A673 (cell line): ENCODE data around the gene STPG3. TPM values are rescaled to one million over a fixed set of nuclear protein-coding genes. Genes with fewer than 3 reads are reported as not detected.
"Not testable (repeated sequence)": the region's sequence is repeated elsewhere in the genome, so short reads cannot be mapped to it uniquely, and the experiment has no call there.

Source experiments
- BruUV-seq: library from RNA; stranded (reverse); fragments of 400-500 nt; replicated peaks from 2 replicates; lab custom pipeline; 2021; lab: Mats Ljungman, UMichigan
- CTCF ChIA-PET: fragments of 300-600 bp; sonication (Branson Sonifier 250); formaldehyde crosslinking; loops from one replicate; lab custom pipeline; 2022; ENCODE audit warnings: antibody characterized with exemption; lab: Charles Lee
- POLR2A ChIA-PET: fragments of 300-600 bp; sonication (Branson Sonifier 250); formaldehyde crosslinking; loops from one replicate; lab custom pipeline; 2022; ENCODE audit warnings: antibody characterized with exemption; ENCODE audit not compliant: low non-redundant PET; lab: Charles Lee
- DNase-seq: peaks from one replicate; pipeline ENCODE4 v3.0.0-alpha.2; 2015; ENCODE audit warnings: low spot score
- H3K27ac ChIP-seq: fragments of 200-600 bp; sonication (generic); 2 replicates; pipeline ENCODE4 v1.5.1; 2016; ENCODE audit warnings: mixed run types, low read depth, mild to moderate bottlenecking, mixed read lengths, antibody characterized with exemption, low read length; ENCODE audit not compliant: poor library complexity, severe bottlenecking
- H3K27me3 ChIP-seq: fragments of 200-600 bp; sonication (generic); replicated peaks from 2 replicates; pipeline ENCODE4 v1.6.1; 2017; ENCODE audit warnings: mixed run types, low read depth, mild to moderate bottlenecking, mixed read lengths, antibody characterized with exemption, low read length; ENCODE audit not compliant: insufficient read depth, poor library complexity
- H3K36me3 ChIP-seq: fragments of 200-600 bp; sonication (generic); 2 replicates; pipeline ENCODE4 v1.6.1; 2016; ENCODE audit warnings: mixed run types, mild to moderate bottlenecking, mixed read lengths, antibody characterized with exemption, low read length; ENCODE audit not compliant: insufficient read depth, poor library complexity, severe bottlenecking
- H3K4me1 ChIP-seq: fragments of 200-600 bp; sonication (generic); 2 replicates; pipeline ENCODE4 v1.6.1; 2017; ENCODE audit warnings: mixed run types, mild to moderate bottlenecking, mixed read lengths, antibody characterized with exemption, low read length; ENCODE audit not compliant: insufficient read depth, poor library complexity, severe bottlenecking
- H3K4me3 ChIP-seq: fragments of 200-600 bp; sonication (generic); 2 replicates; pipeline ENCODE4 v1.5.1; 2016; ENCODE audit warnings: low read depth, mixed run types, mild to moderate bottlenecking, mixed read lengths, low read length; ENCODE audit not compliant: poor library complexity, severe bottlenecking
- H3K9me3 ChIP-seq: fragments of 200-600 bp; sonication (generic); 2 replicates; pipeline ENCODE4 v1.6.1; 2016; ENCODE audit warnings: mixed run types, low read depth, mild to moderate bottlenecking, mixed read lengths, antibody characterized with exemption, low read length; ENCODE audit not compliant: poor library complexity, severe bottlenecking
- CTCF ChIP-seq: fragments of 300-800, 200-600 bp; sonication (generic); conservative IDR thresholded peaks from 2 replicates; pipeline ENCODE4 v1.5.1; 2017; ENCODE audit warnings: low read depth, mild to moderate bottlenecking, antibody characterized with exemption, low read length, moderate library complexity, mixed read lengths
- EZH2 ChIP-seq: fragments of 200-600 bp; sonication (generic); IDR thresholded peaks from 2 replicates; pipeline ENCODE4 v1.6.1; 2017; ENCODE audit warnings: borderline replicate concordance, low read depth, mild to moderate bottlenecking, mixed read lengths, antibody characterized with exemption, low read length; ENCODE audit not compliant: poor library complexity, severe bottlenecking
- intact Hi-C: fragments of 100-400 bp; cut with micrococcal nuclease; formaldehyde crosslinking; loops from one replicate; pipeline ENCODE4 v1.10.0; 2022; ENCODE audit not compliant: unreplicated experiment
- total RNA-seq: library from RNA; stranded (reverse); gene quantifications from 2 replicates; pipeline ENCODE4 v1.2.3, GENCODE V29; 2021

STPG3 gene
- total RNA-seq, 1 experiment from 2014 or later, result not detected

- no TSS peak for BruUV-seq
- no peak for TF ChIP-seq CTCF
- no peak for TF ChIP-seq EZH2
- DNase-seq, result no peak
- ChIA-PET CTCF (no interaction called here), POLR2A (no interaction called here)
- Histone ChIP-seq H3K27ac (peak overlapping the region; percentile 79), H3K27me3 (no peaks in the 10 kb centered on the region), H3K4me1 (peaks cover 15% of the 10 kb centered on the region), H3K4me3 (peak overlapping the region; percentile 88), H3K36me3 (peaks cover 16% of the 10 kb centered on the region), H3K9me3 (no peaks in the 10 kb centered on the region)
- intact Hi-C loops, result no loop called here
Observed at GRCh38 chr9:137256362-137256761, 5.3 kb downstream of the STPG3 start.

GRCh38 chr9:137256856-137257255, 5.8 kb downstream of the STPG3 start:
- Histone ChIP-seq H3K36me3 (peaks cover 16% of the 10 kb centered on the region), H3K9me3 (no peaks in the 10 kb centered on the region), H3K4me1 (peaks cover 15% of the 10 kb centered on the region), H3K27me3 (no peaks in the 10 kb centered on the region), H3K27ac (no peak overlapping the region), H3K4me3 (peak overlapping the region; percentile 88)
- POLR2A ChIA-PET, result no interaction called here
- CTCF ChIA-PET, result no interaction called here
- DNase-seq, result no peak
- no TSS peak for BruUV-seq
- intact Hi-C loops, result no loop called here
- TF ChIP-seq EZH2 (no peak), CTCF (no peak)

GRCh38 chr9:137262173-137262908, 11.3 kb downstream of the STPG3 start:
- H3K4me1 ChIP-seq, H3K27me3 ChIP-seq, H3K9me3 ChIP-seq, BruUV-seq, intact Hi-C loops, POLR2A ChIA-PET, H3K27ac ChIP-seq, H3K4me3 ChIP-seq: not testable (repeated sequence)
- peak; percentile 62 for DNase-seq
- peaks cover 29% of the 10 kb centered on the region for H3K36me3 ChIP-seq
- CTCF ChIA-PET, result interaction anchor here (0.9 kb wide), 1 partner anchor 26 kb away, joined by 4 read pairs; no protein-coding TSS in a partner anchor
- peak; percentile 43 for TF ChIP-seq CTCF
